HG03558 (cell line): ENCODE measurements around the gene NDUFB11.

Experiments
- ATAC-seq: cut with Tn5 transposase; IDR thresholded peaks from one replicate; pipeline ENCODE4 v1.9.1; 2021; ENCODE audit warnings: moderate number of reproducible peaks; ENCODE audit not compliant: unreplicated experiment; ENCODE audit errors: extremely low read depth

Gene NDUFB11

GRCh38 chrX:47093860-47094259 lies 50.6 kb downstream of the NDUFB11 start:
- no peak for ATAC-seq

- no peak for ATAC-seq
Observed at GRCh38 chrX:47093248-47093647, 51.3 kb downstream of the NDUFB11 start.
